CD4-positive, CD25-positive, alpha-beta regulatory T cell (primary cell): ENCODE data around the gene TBL1X. TPM values are rescaled to one million over a fixed set of nuclear protein-coding genes. Genes with fewer than 3 reads are reported as not detected.

Source experiments
- ATAC-seq, 2 donors: fragments of 150-1000 bp; cut with Tn5 transposase; one replicate each; pipeline ENCODE4 v1.10.0; 2021; ENCODE audit warnings: low read depth in 2 of 2, moderate number of reproducible peaks in 2 of 2, moderate library complexity in 1 of 2
- DNase-seq, 3 donors: peaks; one replicate each; pipeline versions ENCODE4 v3.0.0 to v3.0.0-alpha.2; 2012 to 2022; ENCODE audit warnings: mixed read lengths in 1 of 3
- H3K27ac ChIP-seq: one replicate; pipeline ENCODE4 v1.7.0; 2013; ENCODE audit warnings: mild to moderate bottlenecking, low read length; ENCODE audit not compliant: insufficient read depth, poor library complexity, severe bottlenecking
- H3K27me3 ChIP-seq: one replicate; pipeline ENCODE4 v1.7.0; 2013; ENCODE audit warnings: low read length; ENCODE audit not compliant: control insufficient read depth, insufficient read depth
- H3K36me3 ChIP-seq: one replicate; pipeline ENCODE4 v1.7.0; 2013; ENCODE audit warnings: mild to moderate bottlenecking, low read length, moderate library complexity; ENCODE audit not compliant: control insufficient read depth, insufficient read depth
- H3K4me1 ChIP-seq: 2 replicates; pipeline ENCODE4 v1.7.0; 2013; ENCODE audit warnings: mild to moderate bottlenecking, low read length; ENCODE audit not compliant: insufficient read depth, control insufficient read depth, poor library complexity, severe bottlenecking
- H3K4me3 ChIP-seq: one replicate; pipeline ENCODE4 v1.7.0; 2013; ENCODE audit warnings: low read depth, mild to moderate bottlenecking, low read length, moderate library complexity
- H3K9me3 ChIP-seq, 2 experiments: 1 replicate in 1 of 2; 2 replicates in 1 of 2; pipeline ENCODE4 v1.7.0; 2013; ENCODE audit warnings: low read length in 2 of 2, mild to moderate bottlenecking in 1 of 2, moderate library complexity in 1 of 2; ENCODE audit not compliant: control insufficient read depth in 2 of 2
- H3K27ac Mint-ChIP-seq, 3 donors: one replicate each; pipeline ENCODE4 v1.8.0; 2020 to 2022; ENCODE audit warnings: mild to moderate bottlenecking in 3 of 3, mixed read lengths in 3 of 3, moderate library complexity in 2 of 3
- H3K27me3 Mint-ChIP-seq: one replicate; pipeline ENCODE4 v1.8.0; 2022; ENCODE audit warnings: mild to moderate bottlenecking, mixed read lengths
- H3K36me3 Mint-ChIP-seq: one replicate; pipeline ENCODE4 v1.8.0; 2020; ENCODE audit warnings: mixed read lengths
- H3K4me1 Mint-ChIP-seq, 4 donors: one replicate each; pipeline ENCODE4 v1.8.0; 2020 to 2022; ENCODE audit warnings: mixed read lengths in 4 of 4, mild to moderate bottlenecking in 1 of 4
- H3K4me3 Mint-ChIP-seq, 4 donors: one replicate each; pipeline ENCODE4 v1.8.0; 2020 to 2022; ENCODE audit warnings: mild to moderate bottlenecking in 4 of 4, mixed read lengths in 4 of 4, moderate library complexity in 3 of 4
- H3K9me3 Mint-ChIP-seq, 7 donors: one replicate each; pipeline ENCODE4 v1.8.0; 2020 to 2022; ENCODE audit warnings: mixed read lengths in 7 of 7, mild to moderate bottlenecking in 3 of 7, moderate library complexity in 2 of 7
- polyA plus RNA-seq, 4 donors: library from polyadenylated mRNA; unstranded; fragments of 300-500 nt; fragmentation: Illumina TruSeq; gene quantifications; one replicate each; pipeline ENCODE4 v1.2.3, GENCODE V29; 2021
- total RNA-seq: library from RNA; stranded (reverse); gene quantifications from one replicate; pipeline ENCODE4 v1.2.3, GENCODE V29; 2022

TBL1X gene
- total and polyA plus RNA-seq, 5 donors from 2014 or later = 6.7 to 23.4 (median 14.5) TPM

DNA sequence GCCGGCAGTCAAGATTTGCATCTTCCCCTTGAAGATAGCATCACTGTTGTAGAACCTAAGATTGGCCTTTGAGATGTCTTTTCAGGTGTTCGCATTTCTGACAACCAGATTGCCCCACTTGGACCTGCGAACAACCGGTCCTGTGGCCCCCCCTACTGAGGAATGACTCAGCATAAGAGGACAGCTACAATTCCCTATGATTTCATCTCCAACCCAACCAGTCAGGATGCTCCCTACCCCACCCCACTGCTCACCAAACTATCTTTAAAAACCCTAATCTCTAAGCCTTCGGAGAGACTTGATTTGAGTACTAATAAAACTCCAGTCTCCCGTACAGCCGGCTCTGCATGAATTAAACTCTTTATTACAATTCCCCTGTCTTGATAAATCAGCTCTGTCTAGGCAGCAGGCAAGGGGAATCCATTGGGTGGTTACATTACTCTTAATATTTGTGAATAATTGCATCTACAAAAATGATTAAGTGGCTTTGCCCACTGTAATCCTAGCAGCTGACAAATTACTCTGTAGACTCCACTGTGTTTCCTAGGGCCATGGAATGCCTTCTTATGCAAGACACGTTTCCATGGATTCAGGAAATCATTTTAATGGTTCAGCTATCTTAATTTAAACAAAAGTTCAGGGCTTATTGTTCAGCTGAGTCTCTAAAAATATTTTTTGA is 205.4 kb downstream of the TBL1X start:
- Mint-ChIP-seq H3K36me3 (peaks cover 3% of the 10 kb centered on the region), H3K4me1 (peaks cover 0 to 3% (median 2%) of the 10 kb centered on the region in 4 donors), H3K27me3 (no peaks in the 10 kb centered on the region), H3K27ac (no peak overlapping the region), H3K9me3 (peaks cover 0 to 4% (median 0%) of the 10 kb centered on the region in 7 donors), H3K4me3 (no peak overlapping the region)
- H3K4me3 ChIP-seq = no peak overlapping the region
- no peaks in the 10 kb centered on the region for H3K27me3 ChIP-seq
- no peaks in the 10 kb centered on the region for H3K9me3 ChIP-seq
- no peak overlapping the region for H3K27ac ChIP-seq
- no peak for DNase-seq
- no peak for ATAC-seq
- no peaks in the 10 kb centered on the region for H3K4me1 ChIP-seq
- no peaks in the 10 kb centered on the region for H3K36me3 ChIP-seq

DNA sequence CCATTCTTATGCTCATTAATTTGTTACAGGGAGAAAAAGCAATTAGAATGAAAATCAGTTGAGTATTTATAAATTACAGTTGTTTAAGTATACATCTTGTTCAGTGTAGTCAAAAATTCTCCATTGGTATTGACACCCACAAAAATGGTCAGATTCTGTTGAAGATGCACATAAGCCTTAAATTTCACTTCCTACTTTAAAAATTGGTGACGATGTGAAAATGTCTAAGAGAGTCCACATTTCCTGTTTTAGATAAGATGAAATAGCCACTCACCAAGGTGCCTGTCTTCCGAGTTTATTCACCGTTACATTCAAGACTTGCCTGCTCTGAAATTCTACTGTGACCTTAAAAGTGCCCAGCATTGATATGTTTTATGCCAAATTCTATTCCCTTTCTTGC is 207.1 kb downstream of the TBL1X start:
- Histone ChIP-seq H3K4me3 (no peak overlapping the region), H3K36me3 (no peaks in the 10 kb centered on the region), H3K4me1 (no peaks in the 10 kb centered on the region), H3K9me3 (no peaks in the 10 kb centered on the region), H3K27me3 (no peaks in the 10 kb centered on the region), H3K27ac (no peak overlapping the region)
- Mint-ChIP-seq H3K4me1 (peaks cover 0 to 8% (median 7%) of the 10 kb centered on the region in 4 donors), H3K27me3 (no peaks in the 10 kb centered on the region), H3K9me3 (peaks cover 0 to 4% (median 0%) of the 10 kb centered on the region in 7 donors), H3K4me3 (no peak overlapping the region), H3K36me3 (peaks cover 3% of the 10 kb centered on the region), H3K27ac (no peak overlapping the region)
- DNase-seq = no peak
- no peak for ATAC-seq

DNA sequence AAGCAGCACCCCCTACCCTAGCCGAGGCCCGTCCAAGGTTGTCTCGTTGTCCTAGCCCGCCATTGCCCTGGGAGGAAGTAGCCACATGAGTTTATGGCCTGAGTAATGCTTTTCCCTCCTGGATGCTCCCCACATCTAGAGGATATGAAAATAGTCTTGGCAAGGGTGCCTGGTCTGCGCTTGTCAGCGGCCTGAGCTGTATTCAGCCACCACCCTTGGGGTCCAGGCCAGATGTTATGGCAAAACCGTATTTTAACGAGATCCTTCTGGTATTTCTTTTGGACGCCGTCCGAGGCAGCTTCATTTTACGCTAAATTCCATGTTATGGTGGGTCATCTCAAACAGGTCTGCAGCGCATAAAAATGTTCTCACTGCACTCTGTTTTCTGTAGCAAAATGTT is 211.4 kb downstream of the TBL1X start:
- ATAC-seq = no peak
- H3K27me3 ChIP-seq = no peaks in the 10 kb centered on the region
- H3K27ac ChIP-seq = no peak overlapping the region
- Mint-ChIP-seq H3K27ac (no peak overlapping the region), H3K27me3 (no peaks in the 10 kb centered on the region), H3K4me3 (no peak overlapping the region), H3K9me3 (peaks cover 0 to 4% (median 0%) of the 10 kb centered on the region in 7 donors), H3K36me3 (peaks cover 3% of the 10 kb centered on the region), H3K4me1 (peaks cover 0 to 25% (median 17%) of the 10 kb centered on the region in 4 donors)
- no peak for DNase-seq
- H3K36me3 ChIP-seq = no peaks in the 10 kb centered on the region
- no peak overlapping the region for H3K4me3 ChIP-seq
- peaks cover 6% of the 10 kb centered on the region for H3K4me1 ChIP-seq
- H3K9me3 ChIP-seq = no peaks in the 10 kb centered on the region

DNA sequence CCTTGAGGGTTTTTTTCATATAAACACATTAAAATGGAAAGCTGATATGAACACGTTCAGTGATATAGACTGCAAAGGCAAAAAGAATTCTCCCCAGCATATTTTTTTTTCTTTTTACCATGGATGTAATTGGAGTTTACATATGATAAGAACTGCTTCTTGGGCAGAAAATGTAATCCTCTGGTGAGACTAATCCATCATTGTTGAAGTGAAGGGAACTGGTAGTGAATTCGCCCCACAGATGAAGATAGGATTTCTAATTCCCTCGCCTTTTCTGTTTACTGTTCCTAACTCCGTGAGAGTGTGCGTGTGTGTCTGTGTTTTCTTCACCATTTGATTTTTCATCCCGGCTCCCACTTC is 211.9 kb downstream of the TBL1X start:
- no peak overlapping the region for H3K4me3 Mint-ChIP-seq
- H3K36me3 Mint-ChIP-seq = peaks cover 3% of the 10 kb centered on the region
- no peak overlapping the region for H3K27ac Mint-ChIP-seq

DNA sequence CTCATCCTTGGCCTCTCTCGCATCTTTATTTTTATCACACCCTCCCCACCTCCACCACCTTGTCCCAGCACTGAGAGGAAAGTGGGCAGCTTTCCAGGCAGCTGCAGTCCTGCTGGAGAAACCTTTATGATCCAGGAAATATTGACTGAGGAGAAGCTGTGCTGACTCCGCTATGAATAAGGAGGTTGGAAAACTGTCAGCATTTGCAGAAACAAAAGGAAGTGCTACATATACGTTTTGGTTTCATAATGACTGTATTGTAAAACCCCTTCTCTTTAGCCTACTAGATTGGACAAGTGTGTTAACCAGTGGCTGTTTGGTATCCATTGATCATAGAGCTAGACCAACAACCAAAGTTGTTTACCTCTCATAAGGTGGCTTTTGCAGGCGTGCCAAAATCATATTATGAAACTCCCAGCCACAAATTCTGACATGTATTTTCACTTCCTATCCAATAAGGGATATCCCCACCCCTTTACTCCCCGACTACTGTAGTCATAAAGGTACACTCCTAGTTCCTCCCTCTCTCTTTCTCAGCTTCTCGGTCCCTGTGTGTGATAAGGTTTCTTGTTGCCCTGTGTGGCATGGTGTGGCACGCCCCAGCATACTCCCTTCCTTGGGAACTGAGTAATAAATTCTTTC is 212.4 kb downstream of the TBL1X start:
- Mint-ChIP-seq H3K4me3 (peak overlapping the region in 1 of 4 donors; percentile 41), H3K4me1 (peaks cover 0 to 25% (median 16%) of the 10 kb centered on the region in 4 donors), H3K36me3 (peaks cover 1% of the 10 kb centered on the region), H3K27ac (peak overlapping the region; percentile 33 to 84 (median 52)), H3K27me3 (no peaks in the 10 kb centered on the region), H3K9me3 (peaks cover 0 to 4% (median 0%) of the 10 kb centered on the region in 7 donors)
- Histone ChIP-seq H3K27me3 (no peaks in the 10 kb centered on the region), H3K9me3 (no peaks in the 10 kb centered on the region), H3K4me1 (peaks cover 6% of the 10 kb centered on the region), H3K4me3 (peak overlapping the region; percentile 41), H3K36me3 (no peaks in the 10 kb centered on the region), H3K27ac (peak overlapping the region; percentile 55)
- DNase-seq (peak in 2 of 3 donors; percentile 35 to 67), ATAC-seq (peak; percentile 58 to 60)

More for the DNA sequence above, 211.9 kb downstream of the TBL1X start:
- ATAC-seq = no peak
- H3K27me3 ChIP-seq = no peaks in the 10 kb centered on the region
- peaks cover 6% of the 10 kb centered on the region for H3K4me1 ChIP-seq
- no peaks in the 10 kb centered on the region for H3K9me3 ChIP-seq
- Mint-ChIP-seq H3K9me3 (peaks cover 0 to 4% (median 0%) of the 10 kb centered on the region in 7 donors), H3K4me1 (peaks cover 0 to 25% (median 17%) of the 10 kb centered on the region in 4 donors), H3K27me3 (no peaks in the 10 kb centered on the region)
- no peak overlapping the region for H3K4me3 ChIP-seq
- DNase-seq = peak in 1 of 3 donors; percentile 3
- H3K36me3 ChIP-seq = no peaks in the 10 kb centered on the region
- no peak overlapping the region for H3K27ac ChIP-seq

DNA sequence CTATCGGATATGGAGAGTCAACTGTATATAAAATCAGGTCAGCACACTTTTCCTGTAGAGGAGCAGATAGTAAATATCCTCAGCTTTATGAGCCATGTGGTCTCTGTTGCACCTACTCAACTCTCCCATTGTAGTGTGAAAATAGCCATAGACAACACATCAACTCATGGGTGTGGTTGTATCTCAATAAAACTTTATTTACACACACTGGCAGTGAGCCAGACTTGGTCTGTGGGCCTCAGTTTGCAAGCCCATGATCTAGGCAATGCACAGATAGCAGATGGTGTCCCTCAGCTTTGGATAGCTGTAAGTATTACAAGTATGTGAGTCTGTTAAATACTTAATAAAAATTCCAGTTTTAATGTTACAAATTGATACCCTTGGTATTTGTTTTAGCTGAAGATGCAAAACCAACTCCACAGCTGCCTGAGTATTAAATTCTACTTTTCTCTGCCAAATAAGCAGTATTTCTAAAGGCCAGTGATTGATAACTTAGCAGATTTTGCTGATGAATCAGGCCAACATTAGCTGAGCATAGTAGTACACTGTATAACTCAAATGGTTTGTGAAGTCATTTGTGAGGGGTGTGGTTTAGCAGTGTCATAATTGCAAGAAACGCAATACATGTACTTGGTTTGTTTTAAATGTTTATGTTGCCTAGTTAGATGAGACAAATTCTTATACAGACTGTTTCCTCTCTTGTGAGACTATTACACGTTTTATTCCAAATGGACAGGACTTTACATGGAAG is 213.5 kb downstream of the TBL1X start:
- no peaks in the 10 kb centered on the region for H3K27me3 Mint-ChIP-seq
- H3K4me3 ChIP-seq = no peak overlapping the region
- no peaks in the 10 kb centered on the region for H3K9me3 ChIP-seq
- peaks cover 0 to 4% (median 0%) of the 10 kb centered on the region in 7 donors for H3K9me3 Mint-ChIP-seq
- H3K36me3 ChIP-seq = no peaks in the 10 kb centered on the region
- peaks cover 6% of the 10 kb centered on the region for H3K4me1 ChIP-seq
- peaks cover 0 to 25% (median 16%) of the 10 kb centered on the region in 4 donors for H3K4me1 Mint-ChIP-seq
- H3K27me3 ChIP-seq = no peaks in the 10 kb centered on the region
- H3K36me3 Mint-ChIP-seq = peaks cover 4% of the 10 kb centered on the region
- peak overlapping the region in 1 of 3 donors; percentile 84 for H3K27ac Mint-ChIP-seq
- ATAC-seq = no peak
- H3K4me3 Mint-ChIP-seq = no peak overlapping the region
- DNase-seq = no peak
- H3K27ac ChIP-seq = no peak overlapping the region

DNA sequence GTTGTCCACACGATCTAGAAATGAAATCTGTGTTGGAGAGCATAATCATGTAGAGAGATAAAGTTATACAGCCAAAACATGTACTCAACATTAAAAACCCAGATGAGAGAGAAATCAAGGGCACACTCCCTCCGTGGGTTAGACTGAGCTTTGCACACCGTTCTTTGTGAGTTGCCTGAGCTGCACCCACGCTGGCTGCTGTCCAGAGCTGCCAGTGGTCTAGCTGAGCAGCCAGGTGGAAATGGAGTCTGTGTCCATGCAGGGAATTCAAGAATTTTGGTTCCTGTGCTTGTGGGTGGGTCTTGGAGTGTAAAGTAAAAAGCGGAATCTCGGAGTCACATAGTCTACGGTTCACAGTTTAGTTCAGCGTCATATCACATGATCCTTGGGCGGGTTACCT is 216.2 kb downstream of the TBL1X start:
- Mint-ChIP-seq H3K27me3 (no peaks in the 10 kb centered on the region), H3K9me3 (peaks cover 0 to 2% (median 0%) of the 10 kb centered on the region in 7 donors), H3K4me1 (peaks cover 0 to 20% (median 17%) of the 10 kb centered on the region in 4 donors), H3K36me3 (peaks cover 11% of the 10 kb centered on the region), H3K4me3 (no peak overlapping the region), H3K27ac (no peak overlapping the region)
- Histone ChIP-seq H3K9me3 (no peaks in the 10 kb centered on the region), H3K4me3 (no peak overlapping the region), H3K36me3 (no peaks in the 10 kb centered on the region), H3K4me1 (peaks cover 6% of the 10 kb centered on the region), H3K27me3 (no peaks in the 10 kb centered on the region), H3K27ac (no peak overlapping the region)
- DNase-seq (no peak), ATAC-seq (no peak)
